GM19328 (cell line): ENCODE measurements around the gene EPS8L1.

Experiments used
- ATAC-seq: cut with Tn5 transposase; IDR thresholded peaks from one replicate; pipeline ENCODE4 v1.9.1; 2021; ENCODE audit warnings: mild to moderate bottlenecking, moderate library complexity; ENCODE audit not compliant: unreplicated experiment

The EPS8L1 gene

DNA sequence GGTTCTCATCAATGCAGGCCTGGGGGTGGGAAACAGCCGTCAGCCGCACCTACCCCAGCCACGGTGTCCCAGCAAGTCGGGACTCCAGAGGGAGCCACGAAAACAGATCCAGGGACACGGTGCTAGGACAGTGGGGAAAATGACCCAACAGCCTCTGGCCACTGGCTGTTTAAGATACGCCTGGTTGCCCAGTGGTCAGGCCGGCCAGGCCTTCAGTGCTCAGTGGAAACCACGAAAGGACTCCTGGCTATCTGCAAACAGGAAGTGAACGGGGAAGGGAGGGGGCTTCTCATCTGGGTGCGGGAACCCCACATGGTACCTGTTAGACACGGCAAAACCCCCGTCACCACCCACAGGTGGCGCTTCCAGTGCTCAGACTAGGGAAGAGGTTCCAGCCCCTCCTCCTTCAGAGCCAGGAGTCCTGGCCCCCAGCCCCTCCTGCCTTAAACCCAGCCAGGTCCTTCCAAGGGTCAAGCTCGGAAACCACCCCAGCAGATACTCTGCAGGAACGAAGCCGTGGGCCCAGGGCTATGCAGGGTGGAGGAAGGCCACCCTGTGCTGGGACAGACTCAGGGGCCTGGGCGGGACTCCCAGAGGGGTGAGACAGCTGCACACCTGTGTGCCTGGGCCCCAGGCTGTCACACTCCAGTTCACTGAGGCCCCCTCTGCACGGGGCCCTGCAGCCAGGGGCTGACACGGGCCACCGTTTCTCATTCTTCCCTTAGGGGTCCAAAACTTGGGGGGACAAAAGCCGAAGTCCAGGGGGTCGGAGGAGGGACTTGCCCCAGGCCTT is 37.3 kb downstream of the EPS8L1 start:
- ATAC-seq, result no peak

DNA sequence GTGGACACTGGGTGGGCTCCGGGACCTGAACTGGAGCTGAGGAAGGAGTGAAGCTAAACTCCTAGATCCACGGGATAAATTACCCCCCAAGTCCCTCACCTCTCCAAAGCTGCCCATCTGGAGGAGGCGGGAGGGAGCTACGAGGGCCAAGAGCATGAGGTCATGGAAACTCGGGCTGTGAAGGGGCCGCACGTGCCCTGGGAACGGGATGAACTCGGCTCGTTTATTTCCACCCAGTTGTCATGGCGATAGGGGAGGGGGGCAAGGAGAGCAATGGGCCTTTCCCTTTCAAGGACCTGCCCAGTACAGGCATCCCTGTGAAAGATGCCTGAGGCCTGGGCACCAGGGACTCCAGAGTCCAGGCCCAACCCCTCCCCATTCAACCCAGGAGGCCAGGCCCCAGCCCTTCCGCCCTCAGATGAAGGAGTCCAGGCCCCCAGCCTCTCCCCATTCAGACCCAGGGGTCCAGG is 37.9 kb downstream of the EPS8L1 start:
- no peak for ATAC-seq

DNA sequence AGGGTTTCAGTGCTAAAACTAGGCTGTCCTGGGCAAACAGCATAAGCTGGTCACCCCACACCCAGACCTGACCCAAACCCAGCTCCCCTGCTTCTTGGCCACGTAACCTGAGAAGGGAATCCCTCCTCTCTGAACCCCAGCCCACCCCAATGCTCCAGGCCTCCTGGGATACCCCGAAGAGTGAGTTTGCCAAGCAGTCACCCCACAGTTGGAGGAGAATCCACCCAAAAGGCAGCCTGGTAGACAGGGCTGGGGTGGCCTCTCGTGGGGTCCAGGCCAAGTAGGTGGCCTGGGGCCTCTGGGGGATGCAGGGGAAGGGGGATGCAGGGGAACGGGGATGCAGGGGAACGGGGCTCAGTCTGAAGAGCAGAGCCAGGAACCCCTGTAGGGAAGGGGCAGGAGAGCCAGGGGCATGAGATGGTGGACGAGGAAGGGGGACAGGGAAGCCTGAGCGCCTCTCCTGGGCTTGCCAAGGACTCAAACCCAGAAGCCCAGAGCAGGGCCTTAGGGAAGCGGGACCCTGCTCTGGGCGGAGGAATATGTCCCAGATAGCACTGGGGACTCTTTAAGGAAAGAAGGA is 39.0 kb downstream of the EPS8L1 start:
- ATAC-seq, result no peak

DNA sequence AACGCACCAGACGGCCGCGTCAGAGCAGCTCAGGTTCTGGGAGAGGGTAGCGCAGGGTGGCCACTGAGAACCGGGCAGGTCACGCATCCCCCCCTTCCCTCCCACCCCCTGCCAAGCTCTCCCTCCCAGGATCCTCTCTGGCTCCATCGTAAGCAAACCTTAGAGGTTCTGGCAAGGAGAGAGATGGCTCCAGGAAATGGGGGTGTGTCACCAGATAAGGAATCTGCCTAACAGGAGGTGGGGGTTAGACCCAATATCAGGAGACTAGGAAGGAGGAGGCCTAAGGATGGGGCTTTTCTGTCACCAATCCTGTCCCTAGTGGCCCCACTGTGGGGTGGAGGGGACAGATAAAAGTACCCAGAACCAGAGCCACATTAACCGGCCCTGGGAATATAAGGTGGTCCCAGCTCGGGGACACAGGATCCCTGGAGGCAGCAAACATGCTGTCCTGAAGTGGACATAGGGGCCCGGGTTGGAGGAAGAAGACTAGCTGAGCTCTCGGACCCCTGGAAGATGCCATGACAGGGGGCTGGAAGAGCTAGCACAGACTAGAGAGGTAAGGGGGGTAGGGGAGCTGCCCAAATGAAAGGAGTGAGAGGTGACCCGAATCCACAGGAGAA is 39.9 kb downstream of the EPS8L1 start:
- ATAC-seq, result no peak

DNA sequence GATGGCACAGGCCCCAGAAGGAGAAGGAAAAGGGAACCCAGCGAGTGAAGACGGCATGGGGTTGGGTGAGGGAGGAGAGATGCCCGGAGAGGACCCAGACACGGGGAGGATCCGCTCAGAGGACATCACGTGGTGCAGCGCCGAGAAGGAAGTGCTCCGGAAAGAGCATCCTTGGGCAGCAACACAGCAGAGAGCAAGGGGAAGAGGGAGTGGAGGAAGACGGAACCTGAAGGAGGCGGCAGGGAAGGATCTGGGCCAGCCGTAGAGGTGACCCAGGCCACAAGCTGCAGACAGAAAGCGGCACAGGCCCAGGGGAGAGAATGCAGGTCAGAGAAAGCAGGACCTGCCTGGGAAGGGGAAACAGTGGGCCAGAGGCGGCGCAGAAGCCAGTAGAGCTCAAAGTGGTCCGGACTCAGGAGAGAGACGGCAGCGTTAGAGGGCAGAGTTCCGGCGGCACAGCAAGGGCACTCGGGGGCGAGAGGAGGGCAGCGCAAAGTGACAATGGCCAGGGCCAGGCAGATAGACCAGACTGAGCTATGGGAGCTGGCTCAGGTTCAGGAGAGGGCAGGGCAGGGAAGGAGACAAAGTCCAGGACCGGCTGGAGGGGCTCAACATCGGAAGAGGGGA is 40.7 kb downstream of the EPS8L1 start:
- no peak for ATAC-seq

DNA sequence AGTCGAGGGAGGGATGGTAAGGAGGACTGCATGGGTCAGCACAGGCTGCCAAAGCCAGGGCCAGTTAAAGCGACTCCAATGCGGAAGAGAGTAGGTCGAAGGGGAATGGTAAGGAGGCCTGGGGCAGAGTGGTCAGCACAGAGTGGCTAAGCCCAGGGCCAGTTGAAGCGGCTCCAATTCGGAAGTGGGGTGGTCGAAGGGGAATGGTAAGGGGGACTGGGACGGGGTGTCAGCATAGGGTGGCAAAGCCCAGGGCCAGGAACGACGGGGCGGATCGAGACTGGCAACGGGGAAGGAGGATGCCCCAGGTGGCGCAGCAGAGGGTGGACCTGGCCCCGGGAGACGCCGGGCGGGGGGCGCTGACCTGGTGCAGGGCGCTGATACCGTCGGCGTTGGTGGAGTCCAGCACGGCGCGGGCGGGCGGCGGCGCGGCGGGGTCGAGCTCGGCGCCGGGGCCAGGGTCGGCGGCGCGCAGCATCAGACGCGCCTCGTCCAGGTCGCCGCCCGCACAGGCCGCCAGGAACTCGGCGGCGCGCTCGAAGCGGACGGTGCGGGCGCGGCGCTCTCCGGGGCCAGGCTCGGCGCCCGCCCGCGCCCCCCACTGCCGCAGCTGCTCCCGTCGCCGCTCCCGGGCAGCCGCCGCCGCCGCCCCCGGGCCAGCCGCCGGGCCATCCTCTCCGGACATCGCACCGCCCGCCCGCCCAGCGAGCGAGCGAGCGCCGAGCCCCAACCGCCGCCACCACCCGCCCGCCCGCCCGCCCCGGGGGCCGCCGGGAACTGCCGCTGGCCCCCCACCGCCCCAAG is 41.4 kb downstream of the EPS8L1 start, which contains the start of gene PPP1R12C:
PPP1R12C (minus strand) TSS at position 779 of the 804 bp plus-strand sequence; CDS start at position 685, 94 bp downstream.
- ATAC-seq, result peak; percentile 3

DNA sequence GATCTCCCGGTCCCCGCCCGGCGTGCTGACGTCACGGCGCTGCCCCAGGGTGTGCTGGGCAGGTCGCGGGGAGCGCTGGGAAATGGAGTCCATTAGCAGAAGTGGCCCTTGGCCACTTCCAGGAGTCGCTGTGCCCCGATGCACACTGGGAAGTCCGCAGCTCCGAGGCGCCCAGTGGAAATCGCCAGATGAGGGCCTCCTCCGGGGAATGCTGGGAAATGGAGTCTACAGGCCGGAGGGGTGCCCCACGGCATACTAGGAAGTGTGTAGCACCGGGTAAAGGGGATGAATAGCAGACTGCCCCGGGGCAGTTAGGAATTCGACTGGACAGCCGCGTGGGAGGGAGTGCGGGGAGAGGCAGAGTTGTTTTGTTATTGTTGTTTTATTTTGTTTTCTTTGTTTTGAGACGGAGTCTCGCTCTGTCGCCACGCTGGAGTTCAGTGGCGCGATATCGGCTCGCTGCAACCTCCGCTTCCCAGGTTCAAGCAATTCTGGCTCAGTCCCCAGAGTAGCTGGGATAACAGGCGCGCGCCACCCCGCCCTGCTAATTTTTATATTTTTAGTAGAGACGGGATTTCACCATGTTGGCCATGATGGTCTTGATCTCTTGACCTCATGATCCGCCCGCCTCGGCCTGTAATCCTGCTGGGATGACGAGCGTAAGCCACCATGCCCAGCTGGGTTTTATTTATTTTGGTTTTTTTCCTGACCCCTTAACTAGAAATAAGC is 42.2 kb downstream of the EPS8L1 start:
- peak; percentile 87 for ATAC-seq

DNA sequence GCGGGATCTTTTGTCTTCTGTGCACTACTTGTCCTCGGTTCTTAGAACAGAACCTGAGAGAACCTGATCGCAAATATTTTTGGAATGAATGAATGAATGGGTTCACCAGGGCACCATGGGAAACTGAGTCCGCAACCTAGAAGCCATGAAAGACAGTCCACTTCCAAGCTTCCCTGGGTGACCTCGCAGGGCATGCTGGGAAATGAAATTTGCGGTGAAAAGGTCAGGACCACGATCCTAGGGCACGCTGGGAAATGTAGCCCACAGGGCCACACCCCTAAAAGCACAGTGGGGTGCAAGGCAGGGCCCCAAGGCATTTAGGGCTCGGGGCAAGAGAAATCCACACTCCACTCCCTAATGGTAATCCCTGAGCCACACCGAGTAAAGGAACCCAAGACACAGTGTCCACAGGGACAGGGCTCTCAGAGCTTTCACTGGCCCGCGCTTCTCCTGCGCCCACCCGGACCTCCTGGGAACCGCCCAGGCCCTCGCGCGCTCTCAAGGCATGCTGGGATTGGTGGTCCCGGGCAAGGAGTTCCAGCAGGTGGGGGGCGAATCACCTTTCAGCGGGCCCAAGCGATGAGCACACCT is 42.8 kb downstream of the EPS8L1 start:
- no peak for ATAC-seq

DNA sequence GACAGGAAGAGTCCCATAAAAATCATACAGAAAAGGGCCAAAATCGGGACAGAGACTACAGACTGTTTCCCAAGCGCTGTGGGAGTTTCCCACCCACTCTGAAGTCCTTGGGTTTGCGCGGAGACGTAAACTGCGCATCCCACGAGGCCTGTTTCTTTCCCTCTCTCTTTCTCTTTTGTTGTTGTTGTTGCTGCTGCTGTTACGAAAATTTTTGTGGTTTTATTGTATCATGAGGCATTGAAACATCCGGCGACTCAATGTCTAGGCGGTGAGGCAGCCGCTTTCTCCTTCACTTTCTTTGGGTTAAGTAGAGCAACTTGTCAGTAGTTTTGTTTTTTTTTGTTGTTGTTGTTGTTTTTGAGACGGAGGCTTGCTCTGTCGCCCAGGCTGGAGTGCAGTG is 43.4 kb downstream of the EPS8L1 start:
- no peak for ATAC-seq

DNA sequence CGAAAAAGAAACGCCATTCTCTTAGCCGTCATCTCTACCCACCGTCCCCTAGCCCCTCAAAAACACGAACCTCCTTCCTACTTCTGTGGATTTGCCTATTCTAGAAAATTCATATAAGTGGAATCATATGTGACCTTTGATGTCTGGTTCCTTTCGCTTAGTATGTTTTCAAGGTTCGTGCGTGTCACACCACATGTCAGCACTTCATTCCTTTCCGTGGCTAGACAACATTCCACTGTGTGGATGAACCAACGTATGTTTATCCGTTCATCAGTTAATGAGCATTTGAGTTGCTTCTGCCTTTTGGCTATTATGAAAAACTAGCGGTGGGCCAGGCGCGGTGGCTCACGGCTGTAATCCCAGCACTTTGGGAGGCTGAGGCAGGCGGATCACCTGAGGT is 55.8 kb downstream of the EPS8L1 start:
- ATAC-seq, result no peak

DNA sequence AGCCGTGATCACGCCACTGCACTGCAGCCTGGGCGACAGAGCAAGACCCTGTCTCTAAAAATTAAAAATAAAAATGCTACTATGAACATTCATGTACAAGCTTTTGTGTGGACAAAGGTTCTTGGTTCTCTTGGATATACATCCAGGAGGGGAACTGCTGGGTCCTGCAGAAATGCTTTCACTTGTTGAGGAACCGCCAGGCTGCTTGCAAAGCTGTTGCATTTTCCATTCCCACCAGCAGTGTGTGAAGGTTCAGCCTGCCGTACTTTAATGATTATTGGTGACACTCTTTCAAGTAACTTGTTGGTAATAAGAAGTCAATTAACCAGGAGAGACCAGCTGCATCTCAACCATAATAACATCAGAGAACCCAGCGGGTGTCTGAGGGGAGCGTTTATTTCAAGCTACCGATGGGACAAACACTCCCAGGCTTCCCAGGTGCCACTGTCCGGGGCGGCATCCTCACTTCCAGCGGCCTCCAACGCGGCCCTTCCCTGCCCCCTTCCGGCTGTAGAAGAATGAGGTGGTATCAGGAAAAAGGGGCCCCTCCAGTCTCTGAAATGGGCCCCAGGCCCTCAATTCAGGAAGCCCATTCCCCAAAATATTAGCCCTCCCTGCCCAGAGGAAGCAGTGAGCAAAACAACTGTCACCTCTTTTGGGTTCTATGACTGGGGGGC is 56.9 kb downstream of the EPS8L1 start:
- no peak for ATAC-seq

DNA sequence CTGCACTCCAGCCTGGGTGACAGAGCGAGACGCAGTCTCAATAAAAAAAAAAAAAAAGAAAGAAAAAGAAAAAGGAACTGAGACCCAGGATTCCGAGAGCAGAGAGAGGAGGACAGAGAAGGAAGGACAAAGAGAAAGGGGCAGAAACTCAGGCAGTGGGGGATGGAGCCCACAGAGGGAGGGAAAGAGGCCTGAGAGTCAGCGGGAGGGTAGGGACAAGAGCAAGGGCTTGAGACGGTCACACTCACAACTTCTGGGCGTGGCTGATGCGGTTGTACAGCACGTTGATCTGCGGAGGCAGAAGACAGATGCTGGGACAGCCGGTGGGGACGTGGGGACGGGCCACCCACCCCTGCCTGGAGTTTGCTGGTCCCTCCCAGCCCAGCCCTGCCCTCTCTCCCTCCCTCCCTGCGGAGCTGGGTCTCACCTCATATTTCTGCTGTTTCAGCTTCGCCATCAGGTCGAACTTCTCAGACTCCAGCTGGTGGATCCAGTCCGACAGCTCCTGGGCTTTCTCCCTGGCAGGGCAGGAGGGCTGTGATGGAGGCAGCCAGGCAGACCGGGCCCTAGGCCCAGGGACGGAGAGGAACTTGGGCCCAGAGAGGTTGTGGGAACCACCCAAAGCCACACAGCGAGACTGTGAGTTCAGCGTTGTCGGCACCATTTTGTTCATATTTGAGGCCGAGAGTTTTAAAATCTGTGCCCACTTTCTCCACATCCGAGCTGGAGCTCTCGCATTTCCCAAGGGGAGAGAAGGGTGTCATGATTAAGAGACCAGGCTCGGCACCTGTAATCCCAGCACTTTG is 58.2 kb downstream of the EPS8L1 start:
- no peak for ATAC-seq

DNA sequence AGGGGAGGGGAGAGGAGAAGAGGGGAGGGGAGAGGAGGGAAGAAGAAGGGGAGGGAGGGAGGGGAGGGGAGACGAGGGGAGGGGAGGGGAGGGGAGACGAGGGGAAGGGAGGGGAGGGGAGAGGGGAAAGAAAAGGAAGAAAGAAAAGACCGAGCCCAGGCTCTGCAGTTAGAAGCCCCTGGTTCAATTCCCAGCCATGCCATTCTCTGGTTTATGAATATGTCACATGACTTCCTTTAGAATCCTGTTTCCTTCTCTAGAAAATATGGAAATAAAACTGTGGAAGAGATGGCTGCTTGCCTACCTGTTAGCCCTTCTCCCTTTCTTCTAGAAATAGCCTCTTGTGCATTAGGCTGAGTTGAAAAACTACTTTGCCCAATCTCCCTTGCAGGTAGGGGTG is 59.1 kb downstream of the EPS8L1 start:
- ATAC-seq, result no peak

DNA sequence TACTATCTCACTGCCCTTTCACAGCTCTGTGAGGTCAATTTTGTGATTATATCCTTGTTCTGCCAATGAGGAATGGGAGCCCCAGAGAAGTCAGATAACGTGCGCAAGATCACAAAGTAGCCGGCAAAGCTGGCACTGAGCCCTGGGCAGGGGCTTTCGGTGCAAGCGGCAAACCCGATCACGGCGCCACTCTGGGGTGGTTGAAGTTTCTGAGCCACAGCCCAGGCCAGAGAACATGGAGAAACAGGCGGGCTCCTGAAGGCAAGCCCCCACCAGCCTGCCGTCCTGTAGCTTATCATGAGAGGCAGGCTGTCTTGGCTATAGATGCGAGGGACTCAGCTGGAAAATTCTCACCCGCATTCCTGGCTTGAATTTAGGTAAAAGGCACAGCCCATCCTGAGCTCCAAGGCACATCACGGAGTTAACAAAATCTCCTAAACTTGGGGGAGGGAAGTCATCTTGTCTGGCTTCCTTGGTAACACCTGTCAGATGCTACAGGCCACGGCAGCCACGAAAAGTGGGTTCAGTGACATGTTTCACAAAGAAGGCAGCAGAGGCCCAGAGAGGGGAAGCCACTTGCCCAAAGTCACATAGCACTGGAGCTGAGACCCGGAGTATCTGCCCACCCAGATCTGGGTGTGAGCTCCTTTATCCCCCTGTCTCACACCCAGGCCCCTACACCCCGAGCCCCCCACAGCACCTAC is 60.9 kb downstream of the EPS8L1 start:
- no peak for ATAC-seq
